ENCODE data around the gene SEPTIN6. TPM values are rescaled to one million over a fixed set of nuclear protein-coding genes. Genes with fewer than 3 reads are reported as not detected.

The SEPTIN6 gene
- total and polyA plus RNA-seq, 2 of the 8 experiments (the other 6 are each of a cell fraction or from before 2014, with no cell fraction given), result 31.0 to 42.6 TPM

GRCh38 chrX:119729408-119730201 is 36.6 kb upstream of the SEPTIN6 start:
- H3K4me2 ChIP-seq (ENCODE audit: insufficient read depth in 1 of 2, low read depth in 2 of 2, low read length in 2 of 2), result peak overlapping the region in 1 of 2 experiments; percentile 44; a peak in 2 of 4 replicates
- ChIA-PET CTCF (ENCODE audit: partially characterized antibody) (interaction anchor here (0.6 to 6.9 kb wide), 44 partner anchors 9 to 1470 kb away, joined by 3 to 47 read pairs (median 4); partner anchors contain the start of genes NKRF, SEPTIN6, SOWAHD and UPF3B), POLR2A (ENCODE audit: partially characterized antibody) (interaction anchor here (0.7 to 1.3 kb wide), 5 partner anchors 17 to 419 kb away, joined by 3 to 4 read pairs (median 3); partner anchors contain the start of gene RPL39)
- no peak overlapping the region for H3K27ac ChIP-seq (ENCODE audit: low read depth, low read length)
- H3K9ac ChIP-seq (replicated peaks in 1 of 4; ENCODE audit: extremely low read depth in 1 of 4, low read depth in 3 of 4, low read length in 3 of 4), result no peak overlapping the region
- H3K14ac ChIP-seq (ENCODE audit: insufficient read length), result no peak overlapping the region
- H3K9me3 ChIP-seq (ENCODE audit: insufficient read depth in 2 of 2, low read depth in 1 of 2, low read length in 1 of 2), result no peaks in the 10 kb centered on the region
- H3K27me3 ChIP-seq (replicated peaks in 1 of 4; ENCODE audit: control insufficient read depth in 3 of 4, extremely low read depth in 1 of 4, insufficient read depth in 3 of 4, low read length in 3 of 4), result no peaks in the 10 kb centered on the region
- no peak overlapping the region for H2BK12ac ChIP-seq (ENCODE audit: low read depth, low read length)
- no peak overlapping the region for H2AFZ ChIP-seq (ENCODE audit: low read length)
- no peak overlapping the region for H3K4ac ChIP-seq (replicated peaks; ENCODE audit: insufficient read length, low read depth, low read length)
- peaks cover 0 to 2% (median under 1%) of the 10 kb centered on the region in 4 experiments; a peak in 2 of 7 replicates for H3K4me1 ChIP-seq (replicated peaks in 1 of 4; ENCODE audit: control insufficient read depth in 3 of 4, insufficient read depth in 4 of 4, low read length in 3 of 4)
- H3K79me1 ChIP-seq (ENCODE audit: low read depth, low read length), result no peaks in the 10 kb centered on the region
- WGBS, 2 experiments (ENCODE audit: extremely low coverage in 1 of 2, insufficient coverage in 1 of 2, insufficient read length in 1 of 2, insufficient replicate concordance in 2 of 2, low coverage in 1 of 2, low lambda C conversion rate in 2 of 2, missing lambda C conversion rate in 1 of 2), result 26% methylated on average over 13 of the region's 14 CpGs; no CpG with 5 or more reads in 1 of the 2 experiments
- FAIRE-seq (peak; percentile 36), DNase-seq (ENCODE audit: low read depth in 1 of 2, low spot score in 2 of 2) (peak; percentile 21 to 60)
- no peak overlapping the region for H2BK15ac ChIP-seq (ENCODE audit: low read length)
- H3K56ac ChIP-seq (replicated peaks; ENCODE audit: insufficient read length, low read depth, low read length), result no peak overlapping the region
- no peak overlapping the region for H2BK120ac ChIP-seq (replicated peaks; ENCODE audit: low read depth, low read length)
- no peaks in the 10 kb centered on the region for H4K20me1 ChIP-seq (replicated peaks in 1 of 2; ENCODE audit: control insufficient read depth in 1 of 2, insufficient read depth in 2 of 2, low read length in 2 of 2)
- no peak overlapping the region for H4K8ac ChIP-seq (ENCODE audit: extremely low read depth, insufficient read depth, low read length)
- no peaks in the 10 kb centered on the region for H3K36me3 ChIP-seq (ENCODE audit: control insufficient read depth in 2 of 4, insufficient read depth in 4 of 4, low read length in 3 of 4)
- no peaks in the 10 kb centered on the region for H3K79me2 ChIP-seq (ENCODE audit: control insufficient read depth in 1 of 2, insufficient read depth in 2 of 2, low read length in 2 of 2)
- H4K91ac ChIP-seq (replicated peaks; ENCODE audit: insufficient read length, low read length), result no peak overlapping the region
- no peak overlapping the region for H2AK5ac ChIP-seq (ENCODE audit: low read depth, low read length)
- H3K23ac ChIP-seq (ENCODE audit: insufficient read length), result no peak overlapping the region
- H2BK5ac ChIP-seq (ENCODE audit: low read depth, low read length), result no peak overlapping the region
- H3K4me3 ChIP-seq (ENCODE audit: extremely low read depth in 1 of 4, insufficient read depth in 2 of 4, low read depth in 3 of 4, low read length in 4 of 4), result no peak overlapping the region
- H4K5ac ChIP-seq (ENCODE audit: insufficient read length, low read depth, low read length), result no peak overlapping the region
- H2BK20ac ChIP-seq (ENCODE audit: low read length), result no peak overlapping the region
- H3K23me2 ChIP-seq (ENCODE audit: low read depth, low read length), result no peaks in the 10 kb centered on the region
- no peak overlapping the region for H3K18ac ChIP-seq (ENCODE audit: extremely low read depth, low read length)
- TF ChIP-seq, protein P1, sequence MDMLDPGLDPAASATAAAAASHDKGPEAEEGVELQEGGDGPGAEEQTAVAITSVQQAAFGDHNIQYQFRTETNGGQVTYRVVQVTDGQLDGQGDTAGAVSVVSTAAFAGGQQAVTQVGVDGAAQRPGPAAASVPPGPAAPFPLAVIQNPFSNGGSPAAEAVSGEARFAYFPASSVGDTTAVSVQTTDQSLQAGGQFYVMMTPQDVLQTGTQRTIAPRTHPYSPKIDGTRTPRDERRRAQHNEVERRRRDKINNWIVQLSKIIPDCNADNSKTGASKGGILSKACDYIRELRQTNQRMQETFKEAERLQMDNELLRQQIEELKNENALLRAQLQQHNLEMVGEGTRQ (IDR thresholded peaks at IDR 0.05; ENCODE audit: low read length), result no peak
- TF ChIP-seq GABPA (IDR thresholded peaks at IDR 0.05; ENCODE audit: borderline replicate concordance, insufficient read depth, low read length) (no peak), EZH2 (IDR thresholded peaks at IDR 0.05; ENCODE audit: low read depth, low read length, severe bottlenecking) (no peak), SUZ12 (IDR thresholded peaks at IDR 0.05; ENCODE audit: low read length) (no peak), SP2 (IDR thresholded peaks at IDR 0.05; ENCODE audit: low read length) (no peak), PHF8 (conservative IDR thresholded peaks at IDR 0.05; ENCODE audit: low read depth, low read length) (no peak), RAD21 (IDR thresholded peaks at IDR 0.05 in 1 of 2, conservative IDR thresholded peaks at IDR 0.05 in 1 of 2; ENCODE audit: low read depth in 2 of 2, low read length in 2 of 2) (peak; percentile 65 to 71)
